GM04503 (cell line): ENCODE measurements around the gene ARHGAP6.
A peak's percentile ranks its signal among the peaks of the same experiment; 100 is the strongest.

ENCODE experiments used
- DNase-seq: peaks from one replicate; pipeline ENCODE4 v3.0.0-alpha.2; 2012; ENCODE audit warnings: low read depth

The ARHGAP6 gene

GRCh38 chrX:11665168-11666111 lies at the start of gene ARHGAP6:
ARHGAP6 (minus strand) TSS chrX:11665920; CDS start chrX:11664828, 1,092 bp downstream.
- peak; percentile 21 for DNase-seq

GRCh38 chrX:11704725-11705495 lies 39.2 kb upstream of the ARHGAP6 start:
- no peak for DNase-seq

- no peak for DNase-seq
Measured at GRCh38 chrX:11703855-11704254, 38.1 kb upstream of the ARHGAP6 start.

GRCh38 chrX:11702965-11703631 lies 37.4 kb upstream of the ARHGAP6 start:
- no peak for DNase-seq

GRCh38 chrX:11702420-11702819 lies 36.7 kb upstream of the ARHGAP6 start:
- no peak for DNase-seq

GRCh38 chrX:11698702-11699101 lies 33.0 kb upstream of the ARHGAP6 start:
- no peak for DNase-seq

- no peak for DNase-seq
Measured at GRCh38 chrX:11688201-11688600, 22.5 kb upstream of the ARHGAP6 start.

GRCh38 chrX:11687157-11687556 lies 21.4 kb upstream of the ARHGAP6 start:
- DNase-seq: no peak

GRCh38 chrX:11683057-11683456 lies 17.3 kb upstream of the ARHGAP6 start:
- DNase-seq: no peak

- DNase-seq: no peak
Measured at GRCh38 chrX:11678158-11678557, 12.4 kb upstream of the ARHGAP6 start.

GRCh38 chrX:11672213-11672612 lies 6.5 kb upstream of the ARHGAP6 start:
- no peak for DNase-seq

- DNase-seq: no peak
Measured at GRCh38 chrX:11670316-11670715, 4.6 kb upstream of the ARHGAP6 start.

- DNase-seq: no peak
Measured at GRCh38 chrX:11666952-11667685, 1.4 kb upstream of the ARHGAP6 start.

GRCh38 chrX:11666164-11666563 lies 444 bp upstream of the ARHGAP6 start:
- DNase-seq: no peak

- DNase-seq: no peak
Measured at GRCh38 chrX:11664211-11665167, 1.2 kb downstream of the ARHGAP6 start.

- DNase-seq: no peak
Measured at GRCh38 chrX:11663875-11664210, 1.9 kb downstream of the ARHGAP6 start.

- no peak for DNase-seq
Measured at GRCh38 chrX:11655282-11656015, 10.3 kb downstream of the ARHGAP6 start.

GRCh38 chrX:11648705-11649519 lies 16.8 kb downstream of the ARHGAP6 start:
- DNase-seq: no peak

GRCh38 chrX:11647138-11647537 lies 18.6 kb downstream of the ARHGAP6 start:
- no peak for DNase-seq
